Prostate gland (tissue), 2 donors: Measurements from ENCODE around the gene LRRC26. TPM values are rescaled to one million over a fixed set of nuclear protein-coding genes. Genes with fewer than 3 reads are reported as not detected.

Source experiments
- DNase-seq: peaks from one replicate; pipeline ENCODE4 v3.0.0-alpha.2; 2019; ENCODE audit warnings: low spot score
- H3K27ac ChIP-seq, 2 donors: fragments of 200-600 bp; sonication (generic); 2 replicates each; pipeline ENCODE4 v1.5.1; 2017 to 2019
- H3K27me3 ChIP-seq: fragments of 200-600 bp; sonication (generic); replicated peaks from 2 replicates; pipeline ENCODE4 v1.5.1; 2019; ENCODE audit not compliant: insufficient read depth
- H3K36me3 ChIP-seq, 2 donors: fragments of 200-600 bp; sonication (generic); 1 replicate in 1 of 2; 2 replicates in 1 of 2; pipeline versions ENCODE4 v1.5.1 to v1.8.1; 2017 to 2019
- H3K4me1 ChIP-seq: fragments of 200-600 bp; sonication (generic); replicated peaks from 2 replicates; pipeline ENCODE4 v1.5.1; 2019
- H3K4me3 ChIP-seq, 2 donors: fragments of 200-600 bp; sonication (generic); 2 replicates each; pipeline ENCODE4 v1.5.1; 2017 to 2019
- H3K9me3 ChIP-seq: fragments of 200-600 bp; sonication (generic); 2 replicates; pipeline ENCODE4 v1.5.1; 2017
- CTCF ChIP-seq, 4 experiments: fragments of 200-600 bp in 2 of 4; fragments of 450-650 bp in 2 of 4; sonication (generic) in 2 of 4; IDR thresholded peaks; 1 replicate in 3 of 4; 2 replicates in 1 of 4; pipeline ENCODE4 v1.5.1; 2016 to 2019; ENCODE audit warnings: antibody characterized with exemption in 4 of 4, mild to moderate bottlenecking in 2 of 4, moderate library complexity in 2 of 4
- POLR2A ChIP-seq: fragments of 450-650 bp; IDR thresholded peaks from one replicate; pipeline ENCODE4 v1.6.1; 2016; ENCODE audit warnings: antibody characterized with exemption, mild to moderate bottlenecking
- POLR2AphosphoS5 ChIP-seq: sonication (generic); formaldehyde crosslinking; IDR thresholded peaks from one replicate; pipeline ENCODE4 v1.6.1; 2017; ENCODE audit warnings: antibody characterized with exemption
- WGBS: methylation state at CpG from one replicate; pipeline ENCODE4 v1.1.5; 2018; 5-methylcytosine and 5-hydroxymethylcytosine counted together
- intact Hi-C: fragments of 100-400 bp; cut with DNase I; formaldehyde crosslinking; loops from one replicate; pipeline ENCODE4 v1.14.2; 2022
- total RNA-seq, 2 donors: library from RNA; depleted of rRNA; stranded (reverse); fragments of >200 nt; gene quantifications; one replicate each; pipeline ENCODE4 v1.1.0, GENCODE V29; 2016

The LRRC26 gene
- total RNA-seq, 2 donors from 2014 or later = 183 to 582 TPM

- intact Hi-C loops = no loop called here
- Histone ChIP-seq H3K36me3 (no peaks in the 10 kb centered on the region), H3K27ac (no peak overlapping the region), H3K9me3 (no peaks in the 10 kb centered on the region), H3K4me3 (no peak overlapping the region), H3K27me3 (peaks cover 35% of the 10 kb centered on the region), H3K4me1 (no peaks in the 10 kb centered on the region)
- TF ChIP-seq CTCF (IDR thresholded peaks at IDR 0.05) (no peak), POLR2AphosphoS5 (no peak), POLR2A (no peak)
- no peak for DNase-seq
- 54% methylated on average over 26 of the region's 26 CpGs for WGBS
These were observed 29.5 kb downstream of the LRRC26 start for GRCh38 chr9:137140151-137141012.

- Histone ChIP-seq H3K27me3 (peaks cover 35% of the 10 kb centered on the region), H3K9me3 (no peaks in the 10 kb centered on the region), H3K4me3 (no peak overlapping the region), H3K4me1 (no peaks in the 10 kb centered on the region), H3K36me3 (no peaks in the 10 kb centered on the region), H3K27ac (no peak overlapping the region)
- intact Hi-C loops = no loop called here
- DNase-seq = no peak
- 24% methylated on average over 33 of the region's 37 CpGs for WGBS
- TF ChIP-seq POLR2A (no peak), CTCF (IDR thresholded peaks at IDR 0.05) (no peak), POLR2AphosphoS5 (no peak)
These were observed 30.2 kb downstream of the LRRC26 start for GRCh38 chr9:137139468-137140150.

GRCh38 chr9:137138722-137139467 lies 31.0 kb downstream of the LRRC26 start, which contains the start of gene GRIN1:
GRIN1 (plus strand) TSS chr9:137139154; CDS start chr9:137139487, 333 bp downstream.
- intact Hi-C loops = no loop called here
- Histone ChIP-seq H3K4me1 (no peaks in the 10 kb centered on the region), H3K9me3 (no peaks in the 10 kb centered on the region), H3K36me3 (no peaks in the 10 kb centered on the region), H3K4me3 (no peak within 1 kb of the TSS), H3K27me3 (peaks cover 35% of the 10 kb centered on the region), H3K27ac (no peak within 1 kb of the TSS)
- WGBS = 7% methylated on average over 66 of the region's 104 CpGs
- TF ChIP-seq POLR2AphosphoS5 = no peak
- DNase-seq = no peak

- no peak overlapping the region for H3K27ac ChIP-seq
- no peak overlapping the region for H3K4me3 ChIP-seq
- H3K27me3 ChIP-seq = peaks cover 31% of the 10 kb centered on the region
- no peaks in the 10 kb centered on the region for H3K4me1 ChIP-seq
- intact Hi-C loops = no loop called here
- TF ChIP-seq POLR2A = no peak
- no peak for TF ChIP-seq CTCF (IDR thresholded peaks at IDR 0.05)
- TF ChIP-seq POLR2AphosphoS5 = no peak
- no peaks in the 10 kb centered on the region for H3K36me3 ChIP-seq
- WGBS = 7% methylated on average over 25 of the region's 25 CpGs
- H3K9me3 ChIP-seq = no peaks in the 10 kb centered on the region
- no peak for DNase-seq
These were observed 31.7 kb downstream of the LRRC26 start for GRCh38 chr9:137138058-137138721.
